Measurements from ENCODE around the gene MATK. TPM values are rescaled to one million over a fixed set of nuclear protein-coding genes. Genes with fewer than 3 reads are reported as not detected.

MATK gene
- total RNA-seq, 4 donors from 2014 or later, result 0.74 to 29.3 (median 3.3) TPM

DNA sequence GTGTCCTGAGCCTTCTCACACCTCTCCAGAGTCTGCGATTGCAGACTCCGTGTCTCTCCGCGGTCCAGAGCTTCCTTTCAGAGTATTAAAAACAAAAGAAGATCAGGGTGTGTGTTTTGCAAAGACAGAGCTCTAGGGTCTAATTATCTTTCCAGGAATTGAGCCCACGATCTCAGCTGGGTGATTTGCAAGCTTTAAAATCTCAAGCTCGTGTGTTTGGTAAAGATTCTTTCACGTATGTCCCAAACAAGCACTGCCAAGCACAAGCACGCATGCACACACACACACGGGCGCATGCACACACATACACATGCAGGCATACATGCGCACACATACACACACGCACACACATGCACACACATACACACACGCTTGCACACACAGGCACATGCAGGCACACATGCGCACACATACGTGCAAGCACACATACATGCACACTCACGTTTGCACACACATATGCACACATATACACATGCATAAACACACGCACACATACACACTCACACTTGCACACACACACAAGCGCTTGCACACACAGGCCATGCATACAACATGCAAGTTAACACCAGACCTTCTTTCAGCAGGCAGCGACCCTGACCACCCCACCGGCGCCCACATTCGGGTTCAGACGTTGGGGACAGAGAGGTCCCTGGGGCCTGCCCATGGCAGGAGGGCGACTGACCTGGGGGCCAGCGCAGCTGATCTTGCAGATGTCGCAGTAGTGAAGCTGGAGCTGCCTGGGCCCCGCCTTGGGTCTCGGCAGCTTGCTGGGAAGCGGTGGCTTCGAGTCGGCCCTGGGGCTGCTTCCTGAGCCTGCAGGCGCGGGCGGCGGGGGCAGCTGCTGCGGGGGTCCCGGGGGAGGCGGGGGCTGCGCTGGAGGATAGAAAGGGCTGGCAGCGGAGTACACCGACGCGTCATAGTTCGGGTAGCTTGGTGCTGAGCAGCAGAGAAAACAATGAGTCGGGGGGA is 44.7 kb upstream of the MATK start:
- ATAC-seq (ENCODE audit: low FRiP score) (no peak), DNase-seq (ENCODE audit: low spot score) (no peak)
- no peak for TF ChIP-seq CTCF (IDR thresholded peaks at IDR 0.05)

DNA sequence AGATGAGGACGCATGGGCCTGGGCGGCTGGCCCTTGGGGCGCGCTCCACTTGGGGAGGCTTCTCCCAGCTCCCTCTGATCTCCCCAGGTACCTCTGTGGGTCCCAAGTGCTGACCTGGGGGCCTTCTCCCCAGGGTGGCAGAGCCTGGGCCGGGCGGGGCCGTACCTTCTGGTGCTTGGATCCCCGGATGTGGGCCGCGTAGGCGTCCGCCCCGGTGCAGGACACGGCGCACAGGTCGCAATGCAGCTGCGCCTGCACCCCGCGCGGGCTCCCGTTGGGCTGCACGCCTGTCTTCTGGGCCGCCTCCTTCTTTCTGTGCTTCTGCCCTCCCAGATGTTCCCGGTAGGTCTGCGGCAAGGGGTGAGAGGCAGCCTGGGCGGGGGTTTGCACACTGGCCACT is 41.1 kb upstream of the MATK start:
- TF ChIP-seq CTCF (IDR thresholded peaks at IDR 0.05), result no peak
- ATAC-seq (ENCODE audit: low FRiP score), result no peak
- no peak for DNase-seq (ENCODE audit: low spot score)

GRCh38 chr19:3826163-3826562 is 40.0 kb upstream of the MATK start:
- no peak for TF ChIP-seq CTCF (IDR thresholded peaks at IDR 0.05)
- no peak for DNase-seq (ENCODE audit: low spot score)

DNA sequence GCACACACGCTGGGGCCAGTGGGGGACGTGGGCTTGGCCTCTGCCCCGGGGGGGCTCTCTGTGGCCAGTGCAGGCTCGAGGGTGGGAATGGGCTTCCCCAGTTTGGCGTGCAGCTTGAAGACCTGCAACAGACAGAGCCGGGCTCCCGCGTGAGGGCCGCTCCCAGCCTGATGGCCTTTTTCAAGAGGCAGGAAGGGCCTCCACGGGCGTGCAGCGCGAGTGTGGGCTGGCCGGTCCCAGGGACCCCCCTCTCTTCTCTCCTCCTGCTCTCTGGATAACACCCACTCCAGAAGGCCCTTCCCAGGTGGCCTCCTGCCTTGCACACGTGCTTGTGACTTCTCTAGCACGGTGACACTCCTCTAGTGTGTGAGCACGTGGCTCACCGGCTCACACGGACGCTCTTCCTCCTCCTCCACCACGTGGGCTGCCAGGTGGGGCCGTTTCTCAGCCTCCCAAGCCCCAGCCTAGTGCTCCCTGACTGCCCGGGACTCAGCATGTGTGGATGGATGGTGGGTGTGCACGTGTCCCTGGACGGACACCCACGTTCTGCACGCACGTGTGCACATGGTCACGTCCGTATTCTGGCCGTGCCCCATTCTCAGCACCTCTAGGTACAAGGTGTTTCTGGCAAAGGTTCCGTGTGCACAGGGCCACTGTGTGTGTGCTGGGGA is 39.2 kb upstream of the MATK start:
- DNase-seq (ENCODE audit: low spot score) (no peak), ATAC-seq (ENCODE audit: low FRiP score) (no peak)
- no peak for TF ChIP-seq CTCF (IDR thresholded peaks at IDR 0.05)

More at GRCh38 chr19:3826163-3826562, 40.0 kb upstream of the MATK start:
- no peak for ATAC-seq (ENCODE audit: low FRiP score)

- ATAC-seq (ENCODE audit: low FRiP score) (no peak), DNase-seq (ENCODE audit: low spot score) (no peak)
- no peak for TF ChIP-seq CTCF (IDR thresholded peaks at IDR 0.05)
Measured at GRCh38 chr19:3823350-3823713, 37.2 kb upstream of the MATK start.

GRCh38 chr19:3822683-3823349 is 36.6 kb upstream of the MATK start:
- no peak for TF ChIP-seq CTCF (IDR thresholded peaks at IDR 0.05)
- DNase-seq (ENCODE audit: low spot score), result no peak
- no peak for ATAC-seq (ENCODE audit: low FRiP score)

Data from omental fat pad (tissue), 4 donors.